ENCODE data around the gene GPRC5A. TPM values are rescaled to one million over a fixed set of nuclear protein-coding genes. Genes with fewer than 3 reads are reported as not detected.

The GPRC5A gene
- total and polyA plus RNA-seq, 2 of the 4 experiments (the other 2 are of a cell fraction) = 49.6 to 201 TPM

- no peak overlapping the region for H2BK120ac ChIP-seq (ENCODE audit: low read depth, low read length)
- no peak overlapping the region for H3K14ac ChIP-seq (replicated peaks; ENCODE audit: low read depth, low read length)
- peak; percentile 52 for DNase-seq
- no peak overlapping the region for H3K27ac ChIP-seq (ENCODE audit: insufficient read depth, low read length)
- peaks cover 2% of the 10 kb centered on the region; the same call in 1 of the 2 replicates for H3K4me1 ChIP-seq (ENCODE audit: control insufficient read depth, insufficient read depth, low read length)
- no peaks in the 10 kb centered on the region for H3K79me1 ChIP-seq (ENCODE audit: low read depth in 1 of 2, low read length in 2 of 2)
- no peak overlapping the region for H4K5ac ChIP-seq (ENCODE audit: low read depth, low read length)
- no peak overlapping the region for H3K9ac ChIP-seq (ENCODE audit: low read depth, low read length)
- CTCF ChIA-PET = no interaction called here
- H2BK5ac ChIP-seq (ENCODE audit: low read depth, low read length, poor library complexity, severe bottlenecking) = no peak overlapping the region
- no peak overlapping the region for H3K4me2 ChIP-seq (ENCODE audit: low read depth, low read length)
- H2AFZ ChIP-seq (replicated peaks; ENCODE audit: low read length, poor library complexity) = no peak overlapping the region
- no peaks in the 10 kb centered on the region for H3K27me3 ChIP-seq (ENCODE audit: control insufficient read depth, insufficient read depth, low read length)
- no peak overlapping the region for H3K56ac ChIP-seq (ENCODE audit: extremely low read depth, insufficient read depth, low read length)
- no peak overlapping the region for H4K91ac ChIP-seq (ENCODE audit: insufficient read depth, low read depth, low read length)
- 100% methylated on average over 4 of the region's 8 CpGs; no CpG with 5 or more reads in 1 of the 2 experiments for WGBS, 2 experiments (ENCODE audit: extremely low coverage in 2 of 2, insufficient read length in 1 of 2)
- no peak overlapping the region for H2AK5ac ChIP-seq (ENCODE audit: low read depth, low read length)
- H3K23ac ChIP-seq (ENCODE audit: low read depth, low read length) = no peak overlapping the region
- H2BK20ac ChIP-seq (ENCODE audit: low read depth, low read length) = no peak overlapping the region
- no peak overlapping the region for H2AK9ac ChIP-seq (replicated peaks; ENCODE audit: low read depth, low read length, poor library complexity)
- no peaks in the 10 kb centered on the region for H3K9me1 ChIP-seq (ENCODE audit: insufficient read depth, low read length)
- dilution Hi-C loops (cut with HindIII; ENCODE audit: low sequenced_read_pairs, unreplicated experiment) (no loop called here), in situ Hi-C loops (cut with MboI; ENCODE audit: low sequenced_read_pairs) (no loop called here), intact Hi-C loops (cut with micrococcal nuclease) (loop anchor here (5.0 kb wide), 1 partner anchor 34 kb away; no protein-coding TSS in a partner anchor)
- POLR2A ChIA-PET (ENCODE audit: unreplicated experiment) = no interaction called here
- no peak overlapping the region for H3K4ac ChIP-seq (ENCODE audit: low read depth, low read length)
- no peaks in the 10 kb centered on the region for H3K36me3 ChIP-seq (ENCODE audit: control insufficient read depth, insufficient read depth, low read length)
- H2BK15ac ChIP-seq (ENCODE audit: low read depth, low read length) = no peak overlapping the region
- BruUV-seq (replicated peaks) = no TSS peak
- no peak overlapping the region; the same call in 1 of the 2 replicates for H3K18ac ChIP-seq (ENCODE audit: low read depth, low read length)
- no peaks in the 10 kb centered on the region for H4K20me1 ChIP-seq (ENCODE audit: insufficient read depth, low read length)
- H3K4me3 ChIP-seq (ENCODE audit: insufficient read depth, low read depth, low read length) = no peak overlapping the region
- H4K8ac ChIP-seq (ENCODE audit: low read depth in 2 of 2, low read length in 2 of 2) = no peak overlapping the region
- peak; percentile 45 for ATAC-seq (ENCODE audit: low read depth)
- TF ChIP-seq, protein P1, sequence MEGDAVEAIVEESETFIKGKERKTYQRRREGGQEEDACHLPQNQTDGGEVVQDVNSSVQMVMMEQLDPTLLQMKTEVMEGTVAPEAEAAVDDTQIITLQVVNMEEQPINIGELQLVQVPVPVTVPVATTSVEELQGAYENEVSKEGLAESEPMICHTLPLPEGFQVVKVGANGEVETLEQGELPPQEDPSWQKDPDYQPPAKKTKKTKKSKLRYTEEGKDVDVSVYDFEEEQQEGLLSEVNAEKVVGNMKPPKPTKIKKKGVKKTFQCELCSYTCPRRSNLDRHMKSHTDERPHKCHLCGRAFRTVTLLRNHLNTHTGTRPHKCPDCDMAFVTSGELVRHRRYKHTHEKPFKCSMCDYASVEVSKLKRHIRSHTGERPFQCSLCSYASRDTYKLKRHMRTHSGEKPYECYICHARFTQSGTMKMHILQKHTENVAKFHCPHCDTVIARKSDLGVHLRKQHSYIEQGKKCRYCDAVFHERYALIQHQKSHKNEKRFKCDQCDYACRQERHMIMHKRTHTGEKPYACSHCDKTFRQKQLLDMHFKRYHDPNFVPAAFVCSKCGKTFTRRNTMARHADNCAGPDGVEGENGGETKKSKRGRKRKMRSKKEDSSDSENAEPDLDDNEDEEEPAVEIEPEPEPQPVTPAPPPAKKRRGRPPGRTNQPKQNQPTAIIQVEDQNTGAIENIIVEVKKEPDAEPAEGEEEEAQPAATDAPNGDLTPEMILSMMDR (conservative IDR thresholded peaks at IDR 0.05; ENCODE audit: low read depth, low read length) = no peak
- no peak for TF ChIP-seq CHD1 (IDR thresholded peaks at IDR 0.05; ENCODE audit: low read depth, low read length)
- TF ChIP-seq, protein P2, sequence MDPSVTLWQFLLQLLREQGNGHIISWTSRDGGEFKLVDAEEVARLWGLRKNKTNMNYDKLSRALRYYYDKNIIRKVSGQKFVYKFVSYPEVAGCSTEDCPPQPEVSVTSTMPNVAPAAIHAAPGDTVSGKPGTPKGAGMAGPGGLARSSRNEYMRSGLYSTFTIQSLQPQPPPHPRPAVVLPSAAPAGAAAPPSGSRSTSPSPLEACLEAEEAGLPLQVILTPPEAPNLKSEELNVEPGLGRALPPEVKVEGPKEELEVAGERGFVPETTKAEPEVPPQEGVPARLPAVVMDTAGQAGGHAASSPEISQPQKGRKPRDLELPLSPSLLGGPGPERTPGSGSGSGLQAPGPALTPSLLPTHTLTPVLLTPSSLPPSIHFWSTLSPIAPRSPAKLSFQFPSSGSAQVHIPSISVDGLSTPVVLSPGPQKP (IDR thresholded peaks at IDR 0.05; ENCODE audit: borderline replicate concordance, low read depth, low read length) = no peak
- no peak for TF ChIP-seq BHLHE40 (IDR thresholded peaks at IDR 0.05; ENCODE audit: low read depth, low read length)
- TF ChIP-seq CEBPB (IDR thresholded peaks at IDR 0.05; ENCODE audit: low read depth, low read length) = no peak
- TF ChIP-seq MXI1 (IDR thresholded peaks at IDR 0.05; ENCODE audit: borderline replicate concordance, low read depth, low read length) = no peak
- no peak for TF ChIP-seq RFX5 (IDR thresholded peaks at IDR 0.05; ENCODE audit: low read depth, low read length)
- TF ChIP-seq RCOR1 (IDR thresholded peaks at IDR 0.05; ENCODE audit: insufficient replicate concordance, low read length) = no peak
- TF ChIP-seq RAD21 (IDR thresholded peaks at IDR 0.05; ENCODE audit: low read length) = no peak
- TF ChIP-seq FOS (IDR thresholded peaks at IDR 0.05; ENCODE audit: low read depth, low read length) = no peak
- no peak for TF ChIP-seq POLR2A (IDR thresholded peaks at IDR 0.05; ENCODE audit: low read depth, low read length)
- TF ChIP-seq USF2 (IDR thresholded peaks at IDR 0.05; ENCODE audit: low read depth, low read length) = no peak
- no peak for TF ChIP-seq SMC3 (IDR thresholded peaks at IDR 0.05; ENCODE audit: low read depth, low read length)
- no peak for TF ChIP-seq MAZ (IDR thresholded peaks at IDR 0.05; ENCODE audit: borderline replicate concordance, low read depth, low read length)
- no peaks in the 10 kb centered on the region for H3K9me3 ChIP-seq (ENCODE audit: control insufficient read depth, insufficient read depth, low read length)
Observed at GRCh38 chr12:12943586-12944260, 52.4 kb downstream of the GPRC5A start.
